Lung (tissue), 12 donors: Measurements from ENCODE around the gene KICS2. TPM values are rescaled to one million over a fixed set of nuclear protein-coding genes. Genes with fewer than 3 reads are reported as not detected.
"Not testable (repeated sequence)": the region's sequence is repeated elsewhere in the genome, so short reads cannot be mapped to it uniquely, and the experiment has no call there.

Experiments
- ATAC-seq: fragments of 200-7000 bp; cut with Tn5 transposase; one replicate; pipeline ENCODE4 v1.9.1; 2020; ENCODE audit warnings: moderate number of reproducible peaks; ENCODE audit not compliant: insufficient read depth, low FRiP score
- DNase-seq, 3 donors: peaks; one replicate each; pipeline ENCODE4 v3.0.0-alpha.2; 2013 to 2017
- H3K27ac ChIP-seq, 2 donors: one replicate each; pipeline ENCODE4 v1.5.1; 2013; ENCODE audit warnings: mild to moderate bottlenecking in 2 of 2, moderate library complexity in 2 of 2, control low read depth in 1 of 2, inconsistent platforms in 1 of 2, low read depth in 1 of 2, low read length in 1 of 2
- H3K27me3 ChIP-seq, 3 donors: one replicate each; pipeline ENCODE4 v1.5.1; 2013; ENCODE audit warnings: low read length in 2 of 3; ENCODE audit not compliant: control insufficient read depth in 3 of 3, insufficient read depth in 3 of 3
- H3K36me3 ChIP-seq, 4 donors: one replicate each; pipeline ENCODE4 v1.5.1; 2013; ENCODE audit warnings: low read length in 4 of 4, mild to moderate bottlenecking in 1 of 4, moderate library complexity in 1 of 4; ENCODE audit not compliant: control insufficient read depth in 4 of 4, insufficient read depth in 4 of 4
- H3K4me1 ChIP-seq, 5 donors: one replicate each; pipeline ENCODE4 v1.5.1; 2013; ENCODE audit warnings: low read length in 5 of 5, mild to moderate bottlenecking in 2 of 5, moderate library complexity in 1 of 5; ENCODE audit not compliant: control insufficient read depth in 5 of 5, insufficient read depth in 5 of 5
- H3K4me3 ChIP-seq: one replicate; pipeline ENCODE4 v1.5.1; 2013; ENCODE audit warnings: mild to moderate bottlenecking, control low read depth, moderate library complexity
- H3K9ac ChIP-seq, 2 donors: one replicate each; pipeline ENCODE4 v1.5.1; 2013; ENCODE audit warnings: low read length in 2 of 2, control low read depth in 1 of 2; ENCODE audit not compliant: insufficient read depth in 1 of 2
- H3K9me3 ChIP-seq, 4 donors: one replicate each; pipeline ENCODE4 v1.5.1; 2013; ENCODE audit warnings: low read length in 3 of 4, mild to moderate bottlenecking in 1 of 4, moderate library complexity in 1 of 4; ENCODE audit not compliant: control insufficient read depth in 4 of 4, insufficient read depth in 3 of 4
- WGBS, 2 donors: extraction: QIAGEN DNeasy Blood & Tissue Kit; methylation state at CpG; one replicate each; pipeline ENCODE4 v1.1.7; 2013; 5-methylcytosine and 5-hydroxymethylcytosine counted together
- polyA plus RNA-seq, 2 donors: library from polyadenylated mRNA; stranded (reverse); fragments of 200-250 nt; gene quantifications; one replicate each; pipeline ENCODE4 v1.2.1, GENCODE V29; 2013
- total RNA-seq, 2 donors: library from RNA; depleted of rRNA in 1 of 2; stranded (reverse); fragments of >200 nt in 1 of 2; gene quantifications; one replicate each; pipeline ENCODE4 v1.2.1, GENCODE V29; 2014 to 2021
- TF ChIP-seq, protein P1 (sequence below): IDR thresholded peaks from 2 replicates; pipeline ENCODE4 v1.5.1; 2012; ENCODE audit warnings: mild to moderate bottlenecking; ENCODE audit errors: control extremely low read depth, extremely low read depth
- donor health status: control.
- donor health status: control.
- donor health status: Bipolar disorder and iron deficiency.
- donor health status: healthy.
- donor health status: DM: yes; HTN: yes; CAD: no.

KICS2 gene
- total and polyA plus RNA-seq, 4 donors = 3.4 to 8.2 (median 5.9) TPM

DNA sequence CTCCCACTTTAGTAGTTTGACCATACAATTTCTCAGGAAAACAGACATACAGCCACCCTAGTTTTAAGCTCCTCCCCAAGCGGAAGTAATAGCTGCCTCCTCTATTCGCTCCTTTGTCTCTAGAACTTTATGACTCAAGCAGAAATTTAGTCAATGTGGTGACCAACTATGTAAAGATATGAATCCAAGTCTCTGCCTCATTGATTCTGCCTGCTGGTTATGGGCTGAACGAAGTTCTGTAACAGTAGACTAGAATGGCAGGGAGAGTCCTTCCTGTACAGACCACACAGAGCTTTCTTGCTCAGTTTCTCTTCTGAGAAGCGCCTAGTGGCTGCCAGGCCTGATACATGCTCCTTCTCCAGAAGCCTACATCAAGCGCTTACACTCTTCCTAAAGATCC is 19.1 kb downstream of the KICS2 start:
- Histone ChIP-seq H3K36me3 (peaks cover 0 to 2% (median 0%) of the 10 kb centered on the region in 4 donors), H3K9ac (no peak overlapping the region), H3K4me1 (no peaks in the 10 kb centered on the region), H3K27ac (no peak overlapping the region), H3K27me3 (no peaks in the 10 kb centered on the region), H3K9me3 (no peaks in the 10 kb centered on the region), H3K4me3 (no peak overlapping the region)
- TF ChIP-seq, protein P1, sequence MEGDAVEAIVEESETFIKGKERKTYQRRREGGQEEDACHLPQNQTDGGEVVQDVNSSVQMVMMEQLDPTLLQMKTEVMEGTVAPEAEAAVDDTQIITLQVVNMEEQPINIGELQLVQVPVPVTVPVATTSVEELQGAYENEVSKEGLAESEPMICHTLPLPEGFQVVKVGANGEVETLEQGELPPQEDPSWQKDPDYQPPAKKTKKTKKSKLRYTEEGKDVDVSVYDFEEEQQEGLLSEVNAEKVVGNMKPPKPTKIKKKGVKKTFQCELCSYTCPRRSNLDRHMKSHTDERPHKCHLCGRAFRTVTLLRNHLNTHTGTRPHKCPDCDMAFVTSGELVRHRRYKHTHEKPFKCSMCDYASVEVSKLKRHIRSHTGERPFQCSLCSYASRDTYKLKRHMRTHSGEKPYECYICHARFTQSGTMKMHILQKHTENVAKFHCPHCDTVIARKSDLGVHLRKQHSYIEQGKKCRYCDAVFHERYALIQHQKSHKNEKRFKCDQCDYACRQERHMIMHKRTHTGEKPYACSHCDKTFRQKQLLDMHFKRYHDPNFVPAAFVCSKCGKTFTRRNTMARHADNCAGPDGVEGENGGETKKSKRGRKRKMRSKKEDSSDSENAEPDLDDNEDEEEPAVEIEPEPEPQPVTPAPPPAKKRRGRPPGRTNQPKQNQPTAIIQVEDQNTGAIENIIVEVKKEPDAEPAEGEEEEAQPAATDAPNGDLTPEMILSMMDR = no peak
- ATAC-seq (no peak), DNase-seq (no peak)
- WGBS, 2 donors = 95 to 97% methylated on average over 5 of the region's 5 CpGs

DNA sequence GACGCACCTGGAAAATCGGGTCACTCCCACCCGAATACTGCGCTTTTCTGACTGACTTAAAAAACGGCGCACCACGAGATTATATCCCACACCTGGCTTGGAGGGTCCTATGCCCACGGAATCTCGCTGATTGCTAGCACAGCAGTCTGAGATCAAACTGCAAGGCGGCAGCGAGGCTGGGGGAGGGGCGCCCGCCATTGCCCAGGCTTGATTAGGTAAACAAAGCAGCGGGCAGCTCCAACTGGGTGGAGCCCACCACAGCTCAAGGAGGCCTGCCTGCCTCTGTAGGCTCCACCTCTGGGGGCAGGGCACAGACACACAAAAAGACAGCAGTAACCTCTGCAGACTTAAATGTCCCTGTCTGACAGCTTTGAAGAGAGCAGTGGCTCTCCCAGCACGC is 26.3 kb downstream of the KICS2 start:
- not testable (repeated sequence) for H3K36me3 ChIP-seq, DNase-seq, H3K4me3 ChIP-seq, ATAC-seq, H3K27me3 ChIP-seq, H3K27ac ChIP-seq, H3K9me3 ChIP-seq, H3K4me1 ChIP-seq, H3K9ac ChIP-seq
- WGBS, 2 donors = 71 to 85% methylated on average over 5 to 12 of the region's 15 CpGs

DNA sequence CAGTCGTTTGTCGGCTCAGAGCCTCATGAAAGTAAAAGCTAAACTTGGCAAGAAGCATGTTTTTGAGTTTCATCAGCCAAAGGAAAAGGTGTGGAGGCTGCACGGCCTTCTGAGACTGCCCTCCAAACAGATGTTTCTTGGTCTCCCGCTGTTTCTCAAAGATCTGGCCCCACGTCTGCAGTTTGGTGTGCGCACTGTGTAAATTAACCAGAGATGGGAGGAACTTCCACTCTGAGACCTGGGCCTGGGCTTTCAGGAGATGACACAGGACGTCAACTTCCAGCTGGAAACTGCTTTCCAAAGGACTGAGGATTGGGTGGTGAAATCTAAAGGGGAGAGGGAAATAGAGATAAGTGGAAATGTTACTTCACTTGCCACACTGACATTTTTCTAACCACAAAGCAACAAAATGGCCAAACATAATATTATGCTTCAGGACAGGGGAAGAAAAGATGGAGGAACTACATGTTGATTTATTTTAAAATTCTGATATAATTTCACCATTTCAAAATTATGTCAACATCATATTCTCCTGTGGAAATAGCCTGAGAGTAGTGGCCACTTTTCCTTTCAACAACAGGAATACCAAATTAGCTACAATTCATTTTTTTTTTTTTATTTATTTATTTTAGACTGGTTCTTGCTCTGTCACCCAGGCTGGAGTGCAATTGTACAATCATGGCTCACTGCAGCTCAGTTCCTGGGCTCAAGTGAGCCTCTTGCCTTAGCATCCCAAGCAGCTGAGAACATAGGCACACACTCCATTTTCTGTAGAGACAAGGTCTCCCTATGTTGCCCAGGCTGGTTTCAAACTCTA is 27.6 kb downstream of the KICS2 start:
- Histone ChIP-seq H3K27ac (no peak overlapping the region), H3K4me1 (no peaks in the 10 kb centered on the region), H3K9me3 (no peaks in the 10 kb centered on the region), H3K36me3 (peaks cover 0 to 7% (median 3%) of the 10 kb centered on the region in 4 donors), H3K9ac (no peak overlapping the region), H3K27me3 (no peaks in the 10 kb centered on the region), H3K4me3 (no peak overlapping the region)
- DNase-seq (no peak), ATAC-seq (no peak)
- WGBS, 2 donors = 83 to 89% methylated on average over 7 of the region's 7 CpGs
- TF ChIP-seq, protein P1 = no peak

DNA sequence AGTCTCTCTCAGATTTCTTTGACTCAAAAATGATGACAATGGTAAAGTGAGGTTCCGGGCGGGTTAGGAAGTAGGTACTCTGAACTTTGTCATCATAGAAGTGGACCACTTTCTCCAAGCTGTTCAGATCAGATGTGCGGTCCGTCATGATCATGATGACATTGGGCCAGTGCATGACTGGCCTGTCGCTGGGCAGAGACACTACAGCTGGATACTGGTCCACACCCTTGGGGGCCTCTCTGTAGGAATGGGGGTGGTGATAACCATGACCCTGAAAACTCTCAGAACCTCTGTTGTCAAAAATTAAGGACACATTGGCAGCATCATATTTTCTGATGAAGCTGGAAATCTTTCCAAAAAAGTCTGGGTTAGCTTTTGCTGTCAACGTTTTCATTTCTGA is 28.2 kb downstream of the KICS2 start:
- ATAC-seq (no peak), DNase-seq (no peak)
- Histone ChIP-seq H3K4me1 (no peaks in the 10 kb centered on the region), H3K27ac (no peak overlapping the region), H3K4me3 (no peak overlapping the region), H3K36me3 (peaks cover 0 to 7% (median 3%) of the 10 kb centered on the region in 4 donors), H3K9ac (no peak overlapping the region), H3K9me3 (no peaks in the 10 kb centered on the region), H3K27me3 (no peaks in the 10 kb centered on the region)
- TF ChIP-seq, protein P1 = no peak
- WGBS, 2 donors = 96 to 100% methylated on average over 6 of the region's 6 CpGs
